ENCODE data around the gene XPNPEP2. TPM values are rescaled to one million over a fixed set of nuclear protein-coding genes. Genes with fewer than 3 reads are reported as not detected.
A peak's percentile ranks its signal among the peaks of the same experiment; 100 is the strongest.

Gene XPNPEP2
- total RNA-seq, 4 donors from 2014 or later, result 3.2 to 52.0 (median 34.1) TPM

GRCh38 chrX:129721870-129722269, 16.9 kb upstream of the XPNPEP2 start:
- H3K4me1 ChIP-seq, result no peaks in the 10 kb centered on the region
- H3K9me3 ChIP-seq, result no peaks in the 10 kb centered on the region
- in situ Hi-C loops (cut with MboI; ENCODE audit: low pct_ligation_motif_present in 1 of 4, low pct_unique_long_range_greater_than_20kb in 1 of 4, low sequenced_read_pairs in 3 of 4) (loop anchor here in 2 of 4 donors (10.0 kb wide), 2 partner anchors 87 to 117 kb away; no protein-coding TSS in a partner anchor), intact Hi-C loops (cut with DNase I; ENCODE audit: low total_unique reads) (no loop called here)
- no peak overlapping the region for H3K4me3 ChIP-seq
- WGBS, 2 donors (ENCODE audit: low coverage in 1 of 2), result 70 to 73% methylated on average over 2 to 4 of the region's 4 CpGs
- TF ChIP-seq POLR2AphosphoS5 (IDR thresholded peaks at IDR 0.05), result no peak
- no peak for TF ChIP-seq EP300 (IDR thresholded peaks at IDR 0.05; ENCODE audit: low read depth)
- no peak for TF ChIP-seq POLR2A (IDR thresholded peaks at IDR 0.05)
- TF ChIP-seq, protein P1, sequence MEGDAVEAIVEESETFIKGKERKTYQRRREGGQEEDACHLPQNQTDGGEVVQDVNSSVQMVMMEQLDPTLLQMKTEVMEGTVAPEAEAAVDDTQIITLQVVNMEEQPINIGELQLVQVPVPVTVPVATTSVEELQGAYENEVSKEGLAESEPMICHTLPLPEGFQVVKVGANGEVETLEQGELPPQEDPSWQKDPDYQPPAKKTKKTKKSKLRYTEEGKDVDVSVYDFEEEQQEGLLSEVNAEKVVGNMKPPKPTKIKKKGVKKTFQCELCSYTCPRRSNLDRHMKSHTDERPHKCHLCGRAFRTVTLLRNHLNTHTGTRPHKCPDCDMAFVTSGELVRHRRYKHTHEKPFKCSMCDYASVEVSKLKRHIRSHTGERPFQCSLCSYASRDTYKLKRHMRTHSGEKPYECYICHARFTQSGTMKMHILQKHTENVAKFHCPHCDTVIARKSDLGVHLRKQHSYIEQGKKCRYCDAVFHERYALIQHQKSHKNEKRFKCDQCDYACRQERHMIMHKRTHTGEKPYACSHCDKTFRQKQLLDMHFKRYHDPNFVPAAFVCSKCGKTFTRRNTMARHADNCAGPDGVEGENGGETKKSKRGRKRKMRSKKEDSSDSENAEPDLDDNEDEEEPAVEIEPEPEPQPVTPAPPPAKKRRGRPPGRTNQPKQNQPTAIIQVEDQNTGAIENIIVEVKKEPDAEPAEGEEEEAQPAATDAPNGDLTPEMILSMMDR (IDR thresholded peaks at IDR 0.05), result no peak
- no peaks in the 10 kb centered on the region for H3K27me3 ChIP-seq
- no peaks in the 10 kb centered on the region for H3K36me3 ChIP-seq
- no peak overlapping the region for H3K27ac ChIP-seq
- no peak for DNase-seq

GRCh38 chrX:129723511-129723910, 15.3 kb upstream of the XPNPEP2 start:
- Histone ChIP-seq H3K27me3 (no peaks in the 10 kb centered on the region), H3K4me1 (no peaks in the 10 kb centered on the region), H3K36me3 (no peaks in the 10 kb centered on the region), H3K4me3 (no peak overlapping the region), H3K27ac (no peak overlapping the region), H3K9me3 (no peaks in the 10 kb centered on the region)
- in situ Hi-C loops (cut with MboI; ENCODE audit: low pct_ligation_motif_present in 1 of 4, low pct_unique_long_range_greater_than_20kb in 1 of 4, low sequenced_read_pairs in 3 of 4), result loop anchor here in 2 of 4 donors (10.0 kb wide), 2 partner anchors 89 to 119 kb away; no protein-coding TSS in a partner anchor
- DNase-seq, result no peak
- intact Hi-C loops (cut with DNase I; ENCODE audit: low total_unique reads), result no loop called here
- TF ChIP-seq POLR2AphosphoS5 (IDR thresholded peaks at IDR 0.05), result no peak
- TF ChIP-seq EP300 (IDR thresholded peaks at IDR 0.05; ENCODE audit: low read depth), result no peak
- TF ChIP-seq POLR2A (IDR thresholded peaks at IDR 0.05), result no peak
- TF ChIP-seq, protein P1 (IDR thresholded peaks at IDR 0.05), result no peak
- WGBS, 2 donors (ENCODE audit: low coverage in 1 of 2), result 64 to 80% methylated on average over 3 to 4 of the region's 4 CpGs

- in situ Hi-C loops (cut with MboI; ENCODE audit: low pct_ligation_motif_present in 1 of 4, low pct_unique_long_range_greater_than_20kb in 1 of 4, low sequenced_read_pairs in 3 of 4), result loop anchor here in 2 of 4 donors (10.0 kb wide), 2 partner anchors 90 to 120 kb away; no protein-coding TSS in a partner anchor
- TF ChIP-seq POLR2AphosphoS5 (IDR thresholded peaks at IDR 0.05) (no peak), POLR2A (IDR thresholded peaks at IDR 0.05) (no peak), EP300 (IDR thresholded peaks at IDR 0.05; ENCODE audit: low read depth) (no peak)
- TF ChIP-seq, protein P1 (IDR thresholded peaks at IDR 0.05), result no peak
- Histone ChIP-seq H3K27me3 (no peaks in the 10 kb centered on the region), H3K4me1 (no peaks in the 10 kb centered on the region), H3K27ac (no peak overlapping the region), H3K4me3 (no peak overlapping the region), H3K9me3 (no peaks in the 10 kb centered on the region), H3K36me3 (no peaks in the 10 kb centered on the region)
- intact Hi-C loops (cut with DNase I; ENCODE audit: low total_unique reads), result no loop called here
- DNase-seq, result no peak
- WGBS, 2 donors (ENCODE audit: low coverage in 1 of 2), result 70 to 75% methylated on average over 1 to 4 of the region's 4 CpGs
These were observed 14.0 kb upstream of the XPNPEP2 start for GRCh38 chrX:129724754-129725153.

DNA sequence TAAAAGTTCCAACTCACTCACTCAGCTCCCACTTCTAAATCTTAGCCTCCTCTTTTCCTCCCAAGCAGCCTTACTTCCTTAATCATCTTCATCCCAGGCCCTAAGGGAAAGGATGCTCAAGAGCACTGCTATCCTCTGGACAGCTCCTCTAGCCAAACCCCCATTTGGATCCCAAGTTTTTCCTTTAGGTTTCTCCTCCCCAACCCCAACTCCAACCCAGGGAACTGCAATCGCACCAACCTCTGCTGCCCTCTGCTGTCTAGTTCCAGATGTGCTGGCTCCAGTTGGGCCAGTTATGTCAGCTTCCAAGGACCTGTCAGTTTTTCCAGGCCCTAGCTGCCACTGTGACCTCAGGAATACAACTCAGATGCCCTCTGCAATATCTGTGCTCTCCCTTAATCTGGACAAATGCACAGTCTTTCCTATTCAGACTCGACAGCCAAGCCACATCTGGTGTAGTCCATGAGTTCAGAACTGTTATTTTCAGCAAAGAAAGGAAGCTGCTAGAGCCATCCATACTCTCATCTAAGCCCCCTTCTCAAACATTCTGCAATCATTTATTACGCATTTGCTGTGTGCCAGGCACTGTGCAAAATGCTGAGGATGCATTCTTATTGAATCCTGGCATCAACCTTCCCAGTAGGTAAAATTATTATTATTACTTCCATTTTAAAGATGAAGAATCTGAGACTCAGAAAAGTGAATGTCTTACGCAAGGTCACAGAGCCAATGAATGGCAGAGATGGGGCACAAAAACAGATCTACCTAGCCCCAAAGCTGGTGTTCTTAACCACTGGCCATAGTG, 12.3 kb upstream of the XPNPEP2 start:
- Histone ChIP-seq H3K27me3 (no peaks in the 10 kb centered on the region), H3K27ac (no peak overlapping the region), H3K4me1 (no peaks in the 10 kb centered on the region), H3K4me3 (no peak overlapping the region), H3K9me3 (no peaks in the 10 kb centered on the region), H3K36me3 (no peaks in the 10 kb centered on the region)
- in situ Hi-C loops (cut with MboI; ENCODE audit: low pct_ligation_motif_present in 1 of 4, low pct_unique_long_range_greater_than_20kb in 1 of 4, low sequenced_read_pairs in 3 of 4) (loop anchor here in 2 of 4 donors (10.0 kb wide), 2 partner anchors 92 to 122 kb away; no protein-coding TSS in a partner anchor), intact Hi-C loops (cut with DNase I; ENCODE audit: low total_unique reads) (loop anchor here (1.0 kb wide), 1 partner anchor 89 kb away; no protein-coding TSS in a partner anchor)
- WGBS, 2 donors (ENCODE audit: low coverage in 1 of 2), result 47 to 100% methylated on average over 1 to 4 of the region's 4 CpGs
- no peak for TF ChIP-seq EP300 (IDR thresholded peaks at IDR 0.05; ENCODE audit: low read depth)
- TF ChIP-seq, protein P1 (IDR thresholded peaks at IDR 0.05), result peak; percentile 56 to 74 (median 59)
- no peak for TF ChIP-seq POLR2A (IDR thresholded peaks at IDR 0.05)
- no peak for TF ChIP-seq POLR2AphosphoS5 (IDR thresholded peaks at IDR 0.05)
- peak; percentile 62 for DNase-seq
